Stomach (tissue), 4 donors: ENCODE data around the gene SLC2A4RG.

ENCODE experiments used
- EP300 ChIP-seq: sonication (generic); formaldehyde crosslinking; IDR thresholded peaks from one replicate; pipeline ENCODE4 v1.6.1; 2017; ENCODE audit warnings: antibody characterized with exemption
- POLR2A ChIP-seq, 4 donors: fragments of 450-650 bp; IDR thresholded peaks; one replicate each; pipeline ENCODE4 v1.6.1; 2016; ENCODE audit warnings: antibody characterized with exemption in 4 of 4, control low read depth in 2 of 4, mild to moderate bottlenecking in 1 of 4, moderate library complexity in 1 of 4
- POLR2AphosphoS5 ChIP-seq, 3 donors: sonication (generic); formaldehyde crosslinking; IDR thresholded peaks; one replicate each; pipeline ENCODE4 v1.6.1; 2016; ENCODE audit warnings: antibody characterized with exemption in 3 of 3
- TF ChIP-seq, protein P1 (sequence below), 7 experiments: fragments of 450-650 bp in 4 of 7; fragments of 200-600 bp in 3 of 7; sonication (generic) in 3 of 7; IDR thresholded peaks; one replicate each; pipeline ENCODE4 v1.5.1; 2016 to 2019; ENCODE audit warnings: antibody characterized with exemption in 7 of 7, control low read depth in 2 of 7, mild to moderate bottlenecking in 1 of 7

- TF ChIP-seq, protein P1, sequence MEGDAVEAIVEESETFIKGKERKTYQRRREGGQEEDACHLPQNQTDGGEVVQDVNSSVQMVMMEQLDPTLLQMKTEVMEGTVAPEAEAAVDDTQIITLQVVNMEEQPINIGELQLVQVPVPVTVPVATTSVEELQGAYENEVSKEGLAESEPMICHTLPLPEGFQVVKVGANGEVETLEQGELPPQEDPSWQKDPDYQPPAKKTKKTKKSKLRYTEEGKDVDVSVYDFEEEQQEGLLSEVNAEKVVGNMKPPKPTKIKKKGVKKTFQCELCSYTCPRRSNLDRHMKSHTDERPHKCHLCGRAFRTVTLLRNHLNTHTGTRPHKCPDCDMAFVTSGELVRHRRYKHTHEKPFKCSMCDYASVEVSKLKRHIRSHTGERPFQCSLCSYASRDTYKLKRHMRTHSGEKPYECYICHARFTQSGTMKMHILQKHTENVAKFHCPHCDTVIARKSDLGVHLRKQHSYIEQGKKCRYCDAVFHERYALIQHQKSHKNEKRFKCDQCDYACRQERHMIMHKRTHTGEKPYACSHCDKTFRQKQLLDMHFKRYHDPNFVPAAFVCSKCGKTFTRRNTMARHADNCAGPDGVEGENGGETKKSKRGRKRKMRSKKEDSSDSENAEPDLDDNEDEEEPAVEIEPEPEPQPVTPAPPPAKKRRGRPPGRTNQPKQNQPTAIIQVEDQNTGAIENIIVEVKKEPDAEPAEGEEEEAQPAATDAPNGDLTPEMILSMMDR (IDR thresholded peaks at IDR 0.05): no peak
- TF ChIP-seq EP300: no peak
- TF ChIP-seq POLR2A (IDR thresholded peaks at IDR 0.05): no peak
- no peak for TF ChIP-seq POLR2AphosphoS5 (IDR thresholded peaks at IDR 0.05)
These were observed 8.7 kb downstream of the SLC2A4RG start for GRCh38 chr20:63748070-63748933.
